ENCODE results near the gene MGAT5.

MGAT5 gene

DNA sequence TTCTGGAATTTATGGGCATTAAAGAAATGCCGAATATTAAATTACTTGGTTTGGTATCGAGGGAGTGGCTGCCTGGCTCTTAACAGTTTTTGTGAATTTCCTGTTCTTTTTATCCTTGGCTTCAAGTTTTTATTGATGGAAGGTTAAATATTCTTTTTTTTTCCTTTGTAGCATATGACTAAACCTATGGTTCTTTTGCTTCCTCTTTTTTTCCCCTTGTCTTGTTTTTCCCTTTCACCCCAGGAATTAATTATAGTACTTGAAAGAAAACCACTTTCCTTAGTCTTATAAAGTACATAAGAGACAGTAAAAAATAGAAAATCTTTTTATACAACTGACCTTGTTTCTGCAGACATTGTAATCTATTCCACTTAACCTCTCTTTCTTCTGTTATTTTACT, 42.4 kb downstream of the MGAT5 start:
- CTCF ChIA-PET, result interaction anchor here (1.2 kb wide), 1 partner anchor 20 kb away, joined by 3 read pairs; no protein-coding TSS in a partner anchor
- no peak for DNase-seq (ENCODE audit: extremely low spot score)
- TF ChIP-seq CTCF (IDR thresholded peaks at IDR 0.05; ENCODE audit: control extremely low read depth, extremely low read depth, low read depth, missing control alignments), result no peak
- POLR2A ChIA-PET, result no interaction called here

- no peak for TF ChIP-seq CTCF (IDR thresholded peaks at IDR 0.05; ENCODE audit: control extremely low read depth, extremely low read depth, low read depth, missing control alignments)
These were observed 45.5 kb downstream of the MGAT5 start for GRCh38 chr2:134299334-134299733.

DNA sequence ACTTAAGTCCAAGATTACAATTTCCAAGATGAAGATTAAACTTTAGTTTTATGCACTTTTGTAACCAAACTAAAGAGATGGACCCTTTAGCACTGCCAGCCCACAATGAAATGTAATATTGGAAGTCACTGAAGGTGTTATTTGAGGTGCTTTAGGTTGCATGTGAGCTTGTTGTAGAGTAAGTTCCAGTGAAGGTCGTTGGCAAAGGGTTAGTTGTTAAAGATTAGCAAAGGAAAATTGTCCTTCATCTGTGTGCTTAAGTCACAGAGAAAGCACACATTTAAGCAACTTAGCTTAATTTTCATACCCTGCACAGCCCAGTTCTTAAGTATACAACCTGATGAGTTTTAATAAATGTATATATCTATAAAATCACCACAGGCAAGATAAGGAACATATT, 46.7 kb downstream of the MGAT5 start:
- POLR2A ChIA-PET, result no interaction called here
- no peak for TF ChIP-seq CTCF (IDR thresholded peaks at IDR 0.05; ENCODE audit: control extremely low read depth, extremely low read depth, low read depth, missing control alignments)
- CTCF ChIA-PET, result interaction anchor here (1.2 to 1.7 kb wide), 4 partner anchors 9 to 55 kb away, joined by 3 to 4 read pairs (median 4); no protein-coding TSS in a partner anchor

More at GRCh38 chr2:134299334-134299733, 45.5 kb downstream of the MGAT5 start:
- POLR2A ChIA-PET, result no interaction called here
- DNase-seq (ENCODE audit: extremely low spot score), result no peak
- CTCF ChIA-PET, result interaction anchor here (0.9 to 1.5 kb wide), 6 partner anchors 9 to 182 kb away, joined by 3 to 4 read pairs (median 3); no protein-coding TSS in a partner anchor

DNA sequence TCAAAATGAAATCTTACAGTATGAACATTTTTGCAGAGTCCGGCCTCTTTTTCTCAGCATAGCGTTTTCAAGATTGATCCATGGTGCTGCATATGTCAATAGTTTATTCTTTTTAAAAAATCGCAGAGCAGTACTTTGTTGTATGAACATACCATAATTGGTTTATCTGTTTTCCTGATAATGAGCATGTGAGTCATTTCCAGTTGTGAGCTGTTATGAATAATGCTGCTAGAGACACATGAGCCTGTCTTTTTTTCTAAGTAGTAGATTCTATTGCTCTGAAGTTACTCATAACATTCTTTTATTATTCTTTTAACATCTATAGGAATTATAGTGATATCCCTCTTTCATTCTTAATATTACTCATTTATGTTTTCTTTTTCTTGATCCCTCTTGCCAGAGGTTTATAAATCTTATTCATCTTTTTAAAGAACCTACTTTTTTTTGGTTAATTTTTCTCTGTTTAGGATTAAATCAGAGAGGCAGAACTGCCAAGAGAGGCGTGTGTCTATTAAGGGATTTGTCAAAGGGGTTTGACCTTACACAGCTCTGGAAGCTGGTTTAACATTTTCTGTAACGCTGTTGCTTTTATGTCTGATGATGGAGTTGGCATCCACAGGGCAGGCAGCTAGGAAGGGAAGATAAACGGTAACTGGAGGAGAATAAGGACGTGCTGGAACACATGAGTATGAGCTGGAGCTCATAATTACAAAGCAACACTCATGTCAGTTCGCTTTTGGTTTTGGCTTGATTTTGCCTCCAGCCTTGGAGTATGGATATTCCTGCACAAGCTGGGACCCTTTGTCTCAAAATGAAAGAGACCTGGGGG, 47.4 kb downstream of the MGAT5 start:
- POLR2A ChIA-PET, result no interaction called here
- CTCF ChIA-PET, result interaction anchor here (1.3 to 1.9 kb wide), 4 partner anchors 10 to 183 kb away, joined by 3 to 8 read pairs (median 4); no protein-coding TSS in a partner anchor
- DNase-seq (ENCODE audit: extremely low spot score), result no peak
- no peak for TF ChIP-seq CTCF (IDR thresholded peaks at IDR 0.05; ENCODE audit: control extremely low read depth, extremely low read depth, low read depth, missing control alignments)

More for the DNA sequence above, 46.7 kb downstream of the MGAT5 start:
- DNase-seq (ENCODE audit: extremely low spot score), result no peak

GRCh38 chr2:134301928-134302260, 48.0 kb downstream of the MGAT5 start:
- no peak for TF ChIP-seq CTCF (IDR thresholded peaks at IDR 0.05; ENCODE audit: control extremely low read depth, extremely low read depth, low read depth, missing control alignments)
- ChIA-PET POLR2A (no interaction called here), CTCF (interaction anchor here (1.3 to 1.9 kb wide), 3 partner anchors 10 to 183 kb away, joined by 3 to 8 read pairs (median 4); no protein-coding TSS in a partner anchor)
- DNase-seq (ENCODE audit: extremely low spot score), result no peak

DNA sequence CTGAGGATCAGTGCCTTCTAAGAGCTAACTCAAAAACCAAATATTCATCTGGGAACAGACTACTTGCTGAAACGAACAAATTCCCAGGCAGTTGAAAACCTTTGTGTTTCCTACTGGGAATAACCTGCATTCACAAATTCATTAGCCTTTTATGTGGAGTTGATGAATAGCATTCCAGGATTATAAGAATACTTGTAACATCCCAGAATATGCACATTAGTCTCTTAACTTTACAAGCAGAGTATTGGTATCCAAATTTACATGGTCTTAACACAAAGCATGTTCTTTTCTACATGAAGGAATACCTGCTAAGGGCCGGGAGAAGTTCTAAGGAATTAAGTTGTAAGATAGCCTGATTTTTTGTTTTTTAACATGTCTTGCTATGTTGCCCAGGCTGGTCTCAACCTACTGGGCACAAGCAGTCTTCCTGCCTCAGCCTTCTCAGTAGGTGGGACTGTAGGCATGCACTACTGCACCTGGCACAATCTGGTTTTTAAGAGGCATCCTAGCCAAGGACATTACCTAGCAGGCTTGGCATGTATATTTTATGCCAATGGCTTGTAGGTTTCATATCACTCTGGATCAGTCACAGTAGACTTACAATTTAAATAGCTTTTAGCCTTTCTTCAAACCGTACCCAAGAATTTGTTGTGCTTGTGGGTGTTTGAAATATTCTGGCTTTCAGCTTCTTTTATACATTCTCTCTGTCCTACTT, 50.7 kb downstream of the MGAT5 start:
- DNase-seq (ENCODE audit: extremely low spot score), result no peak
- POLR2A ChIA-PET, result no interaction called here
- CTCF ChIA-PET, result interaction anchor here (0.7 to 1.8 kb wide), 7 partner anchors 10 to 187 kb away, joined by 3 to 6 read pairs (median 3); no protein-coding TSS in a partner anchor
- no peak for TF ChIP-seq CTCF (IDR thresholded peaks at IDR 0.05; ENCODE audit: control extremely low read depth, extremely low read depth, low read depth, missing control alignments)

Measured in GM10248 (cell line).